Mesodermal cell (in vitro differentiated cells): ENCODE measurements around the gene DLGAP1.
A peak's percentile ranks its signal among the peaks of the same experiment; 100 is the strongest.

Experiments
- H3K27ac ChIP-seq: 2 replicates; pipeline ENCODE4 v1.7.0; 2013; ENCODE audit warnings: mild to moderate bottlenecking, low read depth, low read length, moderate library complexity; ENCODE audit not compliant: severe bottlenecking
- H3K36me3 ChIP-seq: 2 replicates; pipeline ENCODE4 v1.7.1; 2013; ENCODE audit warnings: mild to moderate bottlenecking, low read length, moderate library complexity; ENCODE audit not compliant: control insufficient read depth, insufficient read depth
- H3K4me1 ChIP-seq: one replicate; pipeline ENCODE4 v1.7.1; 2013; ENCODE audit warnings: mild to moderate bottlenecking, low read length; ENCODE audit not compliant: insufficient read depth, control insufficient read depth, poor library complexity, severe bottlenecking
- H3K4me3 ChIP-seq: 2 replicates; pipeline ENCODE4 v1.7.0; 2013; ENCODE audit warnings: low read length, control low read depth, mild to moderate bottlenecking; ENCODE audit not compliant: insufficient read depth, poor library complexity, severe bottlenecking; ENCODE audit errors: extremely low read depth
- H3K9me3 ChIP-seq: 2 replicates; pipeline ENCODE4 v1.7.1; 2013; ENCODE audit warnings: mild to moderate bottlenecking, low read length, moderate library complexity; ENCODE audit not compliant: control insufficient read depth
- WGBS, 2 experiments: methylation state at CpG; one replicate each; pipeline ENCODE4 v1.1.5; 2013; ENCODE audit warnings: missing lambda C conversion rate in 2 of 2; ENCODE audit not compliant: insufficient coverage in 2 of 2; 5-methylcytosine and 5-hydroxymethylcytosine counted together

The DLGAP1 gene

GRCh38 chr18:3514312-3515216 is 940.5 kb downstream of the DLGAP1 start:
- WGBS, 2 experiments, result 87 to 88% methylated on average over 11 to 13 of the region's 15 CpGs

GRCh38 chr18:3513481-3513880 is 941.6 kb downstream of the DLGAP1 start:
- Histone ChIP-seq H3K4me3 (no peak overlapping the region), H3K27ac (no peak overlapping the region), H3K4me1 (peaks cover 1% of the 10 kb centered on the region), H3K9me3 (no peaks in the 10 kb centered on the region), H3K36me3 (no peaks in the 10 kb centered on the region)
- 100% methylated on average over 1 of the region's 1 CpG; no CpG with 5 or more reads in 1 of the 2 experiments for WGBS, 2 experiments

More at GRCh38 chr18:3514312-3515216, 940.5 kb downstream of the DLGAP1 start:
- no peaks in the 10 kb centered on the region for H3K4me1 ChIP-seq
- no peak overlapping the region for H3K4me3 ChIP-seq
- H3K27ac ChIP-seq, result no peak overlapping the region
- no peaks in the 10 kb centered on the region for H3K36me3 ChIP-seq
- no peaks in the 10 kb centered on the region for H3K9me3 ChIP-seq

GRCh38 chr18:3511980-3512379 is 943.1 kb downstream of the DLGAP1 start:
- 83% methylated on average over 2 of the region's 2 CpGs; no CpG with 5 or more reads in 1 of the 2 experiments for WGBS, 2 experiments
- no peak overlapping the region for H3K27ac ChIP-seq
- no peaks in the 10 kb centered on the region for H3K36me3 ChIP-seq
- H3K9me3 ChIP-seq, result no peaks in the 10 kb centered on the region
- H3K4me1 ChIP-seq, result peaks cover 3% of the 10 kb centered on the region
- no peak overlapping the region for H3K4me3 ChIP-seq

- Histone ChIP-seq H3K36me3 (no peaks in the 10 kb centered on the region), H3K9me3 (no peaks in the 10 kb centered on the region), H3K4me1 (peaks cover 3% of the 10 kb centered on the region), H3K4me3 (no peak overlapping the region), H3K27ac (no peak overlapping the region)
- WGBS, 2 experiments, result 60% methylated on average over 1 of the region's 4 CpGs; no CpG with 5 or more reads in 1 of the 2 experiments
These were observed 944.2 kb downstream of the DLGAP1 start for GRCh38 chr18:3510896-3511295.

DNA sequence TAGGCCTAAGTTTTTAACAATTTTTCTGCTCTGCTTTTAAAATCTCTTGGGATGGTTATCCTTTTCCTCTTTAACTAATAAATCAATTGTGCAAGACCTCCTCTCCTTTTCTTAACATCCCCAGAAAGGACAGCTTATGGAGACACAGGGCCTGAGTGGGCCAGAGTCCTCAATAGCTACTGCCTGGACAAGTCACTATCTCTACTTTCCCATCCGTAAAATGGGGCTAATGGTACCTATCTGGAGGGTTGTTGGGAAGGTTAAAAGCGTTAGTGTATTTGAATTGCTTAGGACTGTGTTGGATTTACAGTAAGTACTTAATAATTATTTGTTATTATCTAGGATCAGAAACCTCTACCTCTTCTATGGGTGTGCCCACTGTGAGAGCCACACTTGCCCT is 945.1 kb downstream of the DLGAP1 start:
- Histone ChIP-seq H3K27ac (no peak overlapping the region), H3K36me3 (no peaks in the 10 kb centered on the region), H3K9me3 (no peaks in the 10 kb centered on the region), H3K4me3 (no peak overlapping the region), H3K4me1 (peaks cover 3% of the 10 kb centered on the region)
- WGBS, 2 experiments, result no CpG with 5 or more reads among the region's 2 CpGs

- no peak overlapping the region for H3K4me3 ChIP-seq
- peaks cover 3% of the 10 kb centered on the region for H3K4me1 ChIP-seq
- 78 to 83% methylated on average over 11 to 12 of the region's 17 CpGs for WGBS, 2 experiments
- no peak overlapping the region for H3K27ac ChIP-seq
- H3K36me3 ChIP-seq, result no peaks in the 10 kb centered on the region
- H3K9me3 ChIP-seq, result no peaks in the 10 kb centered on the region
These were observed 946.2 kb downstream of the DLGAP1 start for GRCh38 chr18:3508576-3509549.

- Histone ChIP-seq H3K4me1 (peaks cover 12% of the 10 kb centered on the region), H3K9me3 (no peaks in the 10 kb centered on the region), H3K27ac (no peak overlapping the region), H3K36me3 (no peaks in the 10 kb centered on the region), H3K4me3 (no peak overlapping the region)
- 70 to 88% methylated on average over 1 to 2 of the region's 5 CpGs for WGBS, 2 experiments
These were observed 950.5 kb downstream of the DLGAP1 start for GRCh38 chr18:3504637-3505036.

DNA sequence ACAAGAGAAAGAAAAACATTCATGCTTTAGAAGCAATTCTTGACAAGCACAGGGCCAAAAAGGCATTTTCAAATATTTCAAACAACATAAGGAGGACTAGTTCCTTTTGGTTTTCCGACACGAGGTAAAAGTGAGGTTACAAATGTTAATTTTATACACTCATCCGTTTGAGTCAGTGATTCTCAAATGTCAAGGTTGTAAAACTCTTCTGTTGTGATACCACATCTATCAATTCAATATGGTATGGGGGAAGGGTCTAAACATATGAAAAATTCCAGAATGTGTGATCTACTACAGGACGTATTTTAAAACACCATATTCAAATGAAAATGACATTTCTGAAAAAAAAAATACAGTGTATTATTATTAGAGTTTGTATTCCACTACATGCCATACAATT is 952.5 kb downstream of the DLGAP1 start:
- Histone ChIP-seq H3K4me3 (no peak overlapping the region), H3K27ac (no peak overlapping the region), H3K9me3 (no peaks in the 10 kb centered on the region), H3K36me3 (no peaks in the 10 kb centered on the region), H3K4me1 (peaks cover 8% of the 10 kb centered on the region)
- no CpG with 5 or more reads among the region's 4 CpGs for WGBS, 2 experiments

DNA sequence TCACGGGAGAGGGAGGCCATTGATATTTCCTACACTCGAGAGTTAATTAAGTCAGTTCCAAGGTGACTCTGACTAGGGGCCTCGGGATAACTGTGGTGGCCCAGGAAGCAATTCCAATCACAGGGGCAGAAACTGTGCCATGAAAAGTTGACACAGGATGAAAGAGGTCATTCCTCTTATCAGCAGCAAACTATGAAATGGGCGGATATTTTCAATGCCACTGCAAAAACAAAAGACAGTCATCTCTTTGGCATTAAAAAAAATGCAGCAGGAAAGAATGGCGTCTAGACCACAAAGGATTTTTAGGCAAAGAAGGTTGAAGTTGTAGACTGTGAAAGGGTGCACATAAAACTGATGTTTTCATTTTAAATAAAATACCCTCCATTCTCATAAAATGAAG is 955.1 kb downstream of the DLGAP1 start:
- Histone ChIP-seq H3K4me3 (no peak overlapping the region), H3K9me3 (no peaks in the 10 kb centered on the region), H3K36me3 (no peaks in the 10 kb centered on the region), H3K27ac (no peak overlapping the region), H3K4me1 (peaks cover 8% of the 10 kb centered on the region)
- 63 to 71% methylated on average over 4 of the region's 5 CpGs for WGBS, 2 experiments

DNA sequence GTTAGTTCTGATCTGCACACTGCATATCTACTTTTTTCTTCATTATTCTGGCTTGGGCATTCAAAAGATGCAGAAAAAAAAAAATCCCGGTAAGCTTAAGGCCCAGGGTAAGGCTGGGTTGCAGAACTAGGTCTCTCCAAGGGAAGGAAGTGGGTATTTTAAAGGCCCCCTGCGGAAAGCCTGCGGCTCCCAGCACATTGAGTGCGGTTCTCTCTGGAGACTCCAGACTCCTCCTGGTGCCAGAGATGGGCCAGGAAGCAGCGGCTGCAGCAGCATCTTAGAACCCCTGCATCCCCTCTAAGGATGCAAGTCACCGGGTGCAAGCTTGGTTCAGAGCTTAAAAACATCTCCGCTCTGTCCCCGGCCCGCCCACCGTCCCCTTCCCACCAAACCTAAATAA is 955.6 kb downstream of the DLGAP1 start:
- no peaks in the 10 kb centered on the region for H3K36me3 ChIP-seq
- H3K4me3 ChIP-seq, result peak overlapping the region; percentile 35
- H3K4me1 ChIP-seq, result peaks cover 8% of the 10 kb centered on the region
- WGBS, 2 experiments, result 7 to 10% methylated on average over 4 of the region's 10 CpGs
- H3K27ac ChIP-seq, result no peak overlapping the region
- no peaks in the 10 kb centered on the region for H3K9me3 ChIP-seq
